HCT116 (cell line): ENCODE results near the gene MSLN. TPM values are rescaled to one million over a fixed set of nuclear protein-coding genes. Genes with fewer than 3 reads are reported as not detected.

Experiments used
- ATAC-seq: fragments of 200-7000 bp; cut with Tn5 transposase; 2 replicates; pipeline ENCODE4 v1.9.1; 2020; ENCODE audit warnings: mild to moderate bottlenecking, moderate library complexity
- BruUV-seq: library from RNA; stranded (reverse); fragments of 400-500 nt; replicated peaks from 2 replicates; lab custom pipeline; 2021; lab: Mats Ljungman, UMichigan
- CTCF ChIA-PET: fragments of 300-600 bp; sonication (Branson Sonifier 250); formaldehyde crosslinking; loops from one replicate; lab custom pipeline; 2021; ENCODE audit warnings: antibody characterized with exemption; lab: Charles Lee
- POLR2A ChIA-PET: fragments of 300-600, 350-600 bp; sonication (Branson Sonifier 250); formaldehyde crosslinking; loops from one replicate; lab custom pipeline; 2021; ENCODE audit warnings: antibody characterized with exemption; lab: Charles Lee
- RAD21 ChIA-PET, 2 experiments: fragments of 300-600 bp; sonication (Branson Sonifier 250); formaldehyde crosslinking; loops; one replicate each; lab custom pipeline; 2023; ENCODE audit warnings: low total read pairs in 2 of 2; ENCODE audit not compliant: uncharacterized antibody in 2 of 2, unreplicated experiment in 2 of 2, low non-redundant PET in 1 of 2; lab: Charles Lee
- DNase-seq: peaks from one replicate; pipeline ENCODE4 v3.0.0-alpha.2; 2010; ENCODE audit warnings: low read depth, low spot score
- H2AFZ ChIP-seq: fragments of 200-600 bp; shearing (Covaris generic), sonication (generic); 2 replicates; pipeline ENCODE4 v1.6.1; 2017; ENCODE audit warnings: low read depth, mixed run types, mixed read lengths, antibody characterized with exemption, low read length; ENCODE audit not compliant: poor library complexity, severe bottlenecking
- H3K27ac ChIP-seq: 2 replicates; pipeline ENCODE4 v1.5.1; 2012; ENCODE audit warnings: low read depth, low read length
- H3K27me3 ChIP-seq: fragments of 200-600 bp; sonication (generic); 2 replicates; pipeline ENCODE4 v1.6.1; 2016; ENCODE audit warnings: mixed run types, low read length, mixed read lengths; ENCODE audit not compliant: insufficient read depth
- H3K36me3 ChIP-seq, 2 experiments: fragments of 200-500 bp in 1 of 2; fragments of 200-600 bp in 1 of 2; sonication (Bioruptor generic) in 1 of 2; sonication (generic) in 1 of 2; 2 replicates each; pipeline versions ENCODE4 v1.5.1 to v1.6.1; 2014 to 2016; ENCODE audit warnings: low read length in 2 of 2, inconsistent platforms in 1 of 2, mixed read lengths in 1 of 2, mixed run types in 1 of 2; ENCODE audit not compliant: insufficient read depth in 2 of 2, control insufficient read depth in 1 of 2
- H3K4me1 ChIP-seq, 2 experiments: fragments of 200-600 bp in 1 of 2; sonication (generic) in 1 of 2; 2 replicates each; pipeline versions ENCODE4 v1.5.1 to v1.6.1; 2012 to 2017; ENCODE audit warnings: low read length in 2 of 2, inconsistent platforms in 1 of 2, mild to moderate bottlenecking in 1 of 2, mixed read lengths in 1 of 2, mixed run types in 1 of 2, moderate library complexity in 1 of 2; ENCODE audit not compliant: insufficient read depth in 2 of 2, control insufficient read depth in 1 of 2
- H3K4me2 ChIP-seq: fragments of 200-600 bp; sonication (generic); 2 replicates; pipeline ENCODE4 v1.6.1; 2017; ENCODE audit warnings: mixed run types, low read length, mixed read lengths
- H3K4me3 ChIP-seq, 2 experiments: fragments of 200-600 bp in 1 of 2; sonication (generic) in 1 of 2; replicated peaks in 1 of 2; 2 replicates each; pipeline ENCODE4 v1.5.1; 2011 to 2016; ENCODE audit warnings: low read length in 2 of 2, control low read depth in 1 of 2, low read depth in 1 of 2, mild to moderate bottlenecking in 1 of 2, mixed read lengths in 1 of 2, mixed run types in 1 of 2
- H3K79me2 ChIP-seq: fragments of 200-600 bp; sonication (generic); 2 replicates; pipeline ENCODE4 v1.6.1; 2017; ENCODE audit warnings: mild to moderate bottlenecking, mixed run types, low read length, moderate library complexity, mixed read lengths; ENCODE audit not compliant: insufficient read depth
- H3K9ac ChIP-seq: fragments of 200-600 bp; sonication (generic); 2 replicates; pipeline ENCODE4 v1.6.1; 2016; ENCODE audit warnings: low read length, mixed read lengths
- H3K9me2 ChIP-seq: fragments of 200-600 bp; sonication (generic), shearing (Covaris generic); 2 replicates; pipeline ENCODE4 v1.6.1; 2017; ENCODE audit warnings: mixed run types, mild to moderate bottlenecking, moderate library complexity; ENCODE audit not compliant: insufficient read depth
- H3K9me3 ChIP-seq, 2 experiments: fragments of 200-500 bp in 1 of 2; fragments of 200-600 bp in 1 of 2; sonication (Bioruptor generic) in 1 of 2; sonication (generic) in 1 of 2; 2 replicates each; pipeline ENCODE4 v1.6.1; 2014 to 2017; ENCODE audit warnings: low read length in 2 of 2, mixed read lengths in 2 of 2, inconsistent platforms in 1 of 2, low read depth in 1 of 2, mild to moderate bottlenecking in 1 of 2, mixed run types in 1 of 2, moderate library complexity in 1 of 2; ENCODE audit not compliant: control insufficient read depth in 1 of 2, insufficient read depth in 1 of 2
- H4K20me1 ChIP-seq: fragments of 200-600 bp; sonication (generic), shearing (Covaris generic); 2 replicates; pipeline ENCODE4 v1.6.1; 2017; ENCODE audit warnings: mixed run types, mild to moderate bottlenecking, moderate library complexity; ENCODE audit not compliant: insufficient read depth
- CEBPB ChIP-seq: IDR thresholded peaks from 2 replicates; pipeline ENCODE4 v1.6.1; 2012; ENCODE audit warnings: low read depth
- CTCF ChIP-seq, 3 experiments: fragments of 200-600 bp in 1 of 3; sonication (generic) in 1 of 3; IDR thresholded peaks in 2 of 3; conservative IDR thresholded peaks in 1 of 3; 2 replicates each; pipeline ENCODE4 v1.5.1; 2012 to 2017; ENCODE audit warnings: low read depth in 2 of 3, low read length in 2 of 3, antibody characterized with exemption in 1 of 3, borderline replicate concordance in 1 of 3, control low read depth in 1 of 3, mild to moderate bottlenecking in 1 of 3, mixed read lengths in 1 of 3, mixed run types in 1 of 3, moderate library complexity in 1 of 3; ENCODE audit not compliant: insufficient read depth in 1 of 3
- EGR1 ChIP-seq: IDR thresholded peaks from 2 replicates; pipeline ENCODE4 v1.6.1; 2012; ENCODE audit warnings: low read depth
- MAX ChIP-seq: IDR thresholded peaks from 2 replicates; pipeline ENCODE4 v1.6.1; 2012
- intact Hi-C: fragments of 100-400 bp; cut with micrococcal nuclease; formaldehyde crosslinking; loops from 2 replicates; pipeline ENCODE4 v1.10.0; 2022
- total RNA-seq: library from RNA; stranded (reverse); gene quantifications from one replicate; pipeline ENCODE4 v1.2.1, GENCODE V29; 2021; ENCODE audit not compliant: unreplicated experiment

The MSLN gene
- total RNA-seq, 1 experiment from 2014 or later = 40.9 TPM

DNA sequence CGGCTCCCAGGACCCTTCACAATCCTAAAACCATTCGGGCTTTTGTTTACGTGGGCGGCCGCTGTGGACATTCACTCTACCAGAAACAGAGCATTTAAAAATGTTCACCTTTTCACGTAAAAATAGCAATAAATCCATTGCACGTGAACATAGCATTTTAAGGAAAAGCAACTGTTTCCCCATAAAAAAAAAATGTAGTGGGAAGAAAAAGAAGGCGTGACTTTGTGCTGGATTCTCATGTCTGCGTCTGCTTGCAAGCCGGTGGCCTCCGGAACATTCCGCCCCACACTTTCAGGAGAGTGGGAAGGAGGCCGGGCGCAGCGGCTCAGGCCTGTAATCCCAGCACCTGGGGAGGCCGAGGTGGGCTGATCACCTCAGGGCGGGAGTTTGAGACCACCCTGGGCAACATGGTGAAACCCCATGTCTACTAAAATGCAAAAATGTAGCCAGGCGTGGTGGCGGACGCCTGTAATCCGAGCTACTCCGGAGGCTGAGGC, 53.4 kb downstream of the MSLN start:
- no peak overlapping the region for H3K4me3 ChIP-seq
- no peak overlapping the region for H2AFZ ChIP-seq
- no peaks in the 10 kb centered on the region for H4K20me1 ChIP-seq
- no peak for ATAC-seq
- H3K4me2 ChIP-seq = peak overlapping the region; percentile 32
- no peaks in the 10 kb centered on the region for H3K27me3 ChIP-seq
- no peaks in the 10 kb centered on the region for H3K9me2 ChIP-seq
- no TSS peak for BruUV-seq
- POLR2A ChIA-PET = no interaction called here
- H3K79me2 ChIP-seq = no peaks in the 10 kb centered on the region
- RAD21 ChIA-PET = no interaction called here
- H3K9ac ChIP-seq = no peak overlapping the region
- H3K27ac ChIP-seq = 0 out of 2 replicates have a peak overlapping the region, but pooled peaks have one; percentile 17
- no peak for TF ChIP-seq CEBPB
- TF ChIP-seq CTCF (IDR thresholded peaks at IDR 0.05 in 2 of 3, conservative IDR thresholded peaks at IDR 0.05 in 1 of 3; ENCODE audit: borderline replicate concordance in 1 of 3, insufficient read depth in 1 of 3, low read depth in 2 of 3, low read length in 2 of 3) = peak in 1 of 3 experiments; percentile 2; a peak in 2 of 6 replicates
- TF ChIP-seq EGR1 = no peak
- no peak for TF ChIP-seq MAX
- intact Hi-C loops = loop anchor here (1.0 kb wide), 2 partner anchors 64 to 241 kb away; no protein-coding TSS in a partner anchor
- H3K4me1 ChIP-seq = peaks cover 24 to 31% of the 10 kb centered on the region in 2 experiments
- CTCF ChIA-PET = no interaction called here
- no peaks in the 10 kb centered on the region for H3K36me3 ChIP-seq
- H3K9me3 ChIP-seq = no peaks in the 10 kb centered on the region; a peak in 1 of 4 replicates
- no peak for DNase-seq

DNA sequence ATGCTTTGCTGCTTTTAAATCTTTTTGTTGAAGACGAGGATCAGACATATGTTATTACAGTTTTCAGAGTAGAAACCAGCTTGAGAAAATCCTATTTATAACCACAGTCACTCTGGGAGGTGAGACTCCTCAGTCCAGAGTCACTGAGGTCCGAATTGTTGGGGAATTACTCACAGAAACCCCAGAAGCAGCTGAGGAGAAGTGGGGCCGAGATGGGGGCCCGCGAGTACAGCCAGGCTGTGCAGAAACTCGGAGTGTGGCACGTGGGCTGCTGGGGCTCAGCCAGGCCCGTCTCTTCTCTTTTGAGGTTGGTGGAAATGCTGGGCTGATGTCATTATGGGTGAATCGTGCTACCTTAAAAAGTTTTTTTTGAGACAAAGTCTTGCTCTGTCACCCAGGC, 54.4 kb downstream of the MSLN start:
- H3K36me3 ChIP-seq = no peaks in the 10 kb centered on the region
- peaks cover 24 to 31% of the 10 kb centered on the region in 2 experiments for H3K4me1 ChIP-seq
- H3K9ac ChIP-seq = peak overlapping the region; percentile 5
- peak overlapping the region; percentile 48 for H3K27ac ChIP-seq
- ChIA-PET POLR2A (no interaction called here), RAD21 (no interaction called here), CTCF (no interaction called here)
- no peak for DNase-seq
- H3K4me3 ChIP-seq = no peak overlapping the region
- BruUV-seq = no TSS peak
- intact Hi-C loops = loop anchor here (1.0 kb wide), 1 partner anchor 63 kb away; no protein-coding TSS in a partner anchor
- no peaks in the 10 kb centered on the region for H3K27me3 ChIP-seq
- H4K20me1 ChIP-seq = no peaks in the 10 kb centered on the region
- TF ChIP-seq CTCF (IDR thresholded peaks at IDR 0.05 in 2 of 3, conservative IDR thresholded peaks at IDR 0.05 in 1 of 3; ENCODE audit: borderline replicate concordance in 1 of 3, insufficient read depth in 1 of 3, low read depth in 2 of 3, low read length in 2 of 3) (no peak), MAX (0 out of 2 replicates have a peak, but pooled peaks have one; percentile 13)
- no peaks in the 10 kb centered on the region for H3K79me2 ChIP-seq
- H2AFZ ChIP-seq = no peak overlapping the region
- no peaks in the 10 kb centered on the region for H3K9me3 ChIP-seq
- peak; percentile 18; the same call in 1 of the 2 replicates for ATAC-seq
- no peaks in the 10 kb centered on the region for H3K9me2 ChIP-seq
- peak overlapping the region; percentile 58 for H3K4me2 ChIP-seq
